ENCODE data around the gene KIF26B. TPM values are rescaled to one million over a fixed set of nuclear protein-coding genes. Genes with fewer than 3 reads are reported as not detected.

KIF26B gene
- total and polyA plus RNA-seq, 2 of the 4 experiments (the other 2 are of a cell fraction), result 0.53 to 0.54 TPM

DNA sequence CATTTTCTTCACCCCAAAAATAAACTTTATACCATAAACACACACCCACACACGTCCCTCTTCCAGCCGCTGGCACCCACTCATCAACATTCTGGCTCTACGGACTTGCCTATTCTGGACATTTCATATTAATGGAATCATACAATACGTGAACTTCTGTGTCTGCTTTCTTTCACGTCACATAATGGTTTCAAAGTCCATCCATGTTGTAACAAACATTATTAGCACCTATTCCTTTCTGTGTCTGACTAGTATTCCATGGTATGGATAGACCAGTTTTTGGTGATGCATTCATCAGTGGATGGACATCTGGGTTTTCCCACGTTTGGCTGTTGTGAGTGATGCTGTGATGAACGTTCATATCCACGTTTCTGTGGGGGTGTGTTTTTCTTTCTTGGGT is 323.2 kb downstream of the KIF26B start:
- no peak overlapping the region for H3K56ac ChIP-seq (ENCODE audit: extremely low read depth, insufficient read depth, low read length)
- intact Hi-C loops (cut with micrococcal nuclease) (no loop called here), dilution Hi-C loops (cut with HindIII; ENCODE audit: low sequenced_read_pairs, unreplicated experiment) (no loop called here), in situ Hi-C loops (cut with MboI; ENCODE audit: low sequenced_read_pairs) (no loop called here)
- H2BK15ac ChIP-seq (ENCODE audit: low read depth, low read length), result no peak overlapping the region
- ChIA-PET POLR2A (ENCODE audit: unreplicated experiment) (no interaction called here), CTCF (no interaction called here)
- H3K23ac ChIP-seq (ENCODE audit: low read depth, low read length), result no peak overlapping the region
- no peak overlapping the region for H2BK20ac ChIP-seq (ENCODE audit: low read depth, low read length)
- H3K9ac ChIP-seq (ENCODE audit: low read depth, low read length), result no peak overlapping the region
- no peaks in the 10 kb centered on the region for H3K4me1 ChIP-seq (ENCODE audit: control insufficient read depth, insufficient read depth, low read length)
- H2BK5ac ChIP-seq (ENCODE audit: low read depth, low read length, poor library complexity, severe bottlenecking), result no peak overlapping the region
- no peaks in the 10 kb centered on the region for H3K9me3 ChIP-seq (ENCODE audit: control insufficient read depth, insufficient read depth, low read length)
- no peaks in the 10 kb centered on the region for H3K79me1 ChIP-seq (ENCODE audit: low read depth in 1 of 2, low read length in 2 of 2)
- no peak overlapping the region for H3K4ac ChIP-seq (ENCODE audit: low read depth, low read length)
- no peak overlapping the region for H4K91ac ChIP-seq (ENCODE audit: insufficient read depth, low read depth, low read length)
- H3K14ac ChIP-seq (replicated peaks; ENCODE audit: low read depth, low read length), result no peak overlapping the region
- no peak overlapping the region for H2AK9ac ChIP-seq (replicated peaks; ENCODE audit: low read depth, low read length, poor library complexity)
- BruUV-seq (replicated peaks), result no TSS peak
- peaks cover 1% of the 10 kb centered on the region; the same call in 1 of the 2 replicates for H3K36me3 ChIP-seq (ENCODE audit: control insufficient read depth, insufficient read depth, low read length)
- ATAC-seq (ENCODE audit: low read depth) (no peak), DNase-seq (no peak)
- no peaks in the 10 kb centered on the region for H4K20me1 ChIP-seq (ENCODE audit: insufficient read depth, low read length)
- H3K27ac ChIP-seq (ENCODE audit: insufficient read depth, low read length), result no peak overlapping the region
- WGBS, 2 experiments (ENCODE audit: extremely low coverage in 2 of 2, insufficient read length in 1 of 2), result 68% methylated on average over 3 of the region's 8 CpGs; no CpG with 5 or more reads in 1 of the 2 experiments
- no peaks in the 10 kb centered on the region; the same call in 1 of the 2 replicates for H3K9me1 ChIP-seq (ENCODE audit: insufficient read depth, low read length)
- no peak overlapping the region for H2AFZ ChIP-seq (replicated peaks; ENCODE audit: low read length, poor library complexity)
- H3K4me2 ChIP-seq (ENCODE audit: low read depth, low read length), result no peak overlapping the region
- H3K27me3 ChIP-seq (ENCODE audit: control insufficient read depth, insufficient read depth, low read length), result no peaks in the 10 kb centered on the region
- no peak overlapping the region for H4K5ac ChIP-seq (ENCODE audit: low read depth, low read length)
- H3K18ac ChIP-seq (ENCODE audit: low read depth, low read length), result no peak overlapping the region
- no peak overlapping the region for H4K8ac ChIP-seq (ENCODE audit: low read depth in 2 of 2, low read length in 2 of 2)
- no peak for TF ChIP-seq SMC3 (IDR thresholded peaks at IDR 0.05; ENCODE audit: low read depth, low read length)
- no peak for TF ChIP-seq RFX5 (IDR thresholded peaks at IDR 0.05; ENCODE audit: low read depth, low read length)
- no peak for TF ChIP-seq CHD1 (IDR thresholded peaks at IDR 0.05; ENCODE audit: low read depth, low read length)
- no peak for TF ChIP-seq USF2 (IDR thresholded peaks at IDR 0.05; ENCODE audit: low read depth, low read length)
- TF ChIP-seq CTCF (conservative IDR thresholded peaks at IDR 0.05; ENCODE audit: low read depth, low read length), result no peak
- no peak for TF ChIP-seq BHLHE40 (IDR thresholded peaks at IDR 0.05; ENCODE audit: low read depth, low read length)
- TF ChIP-seq MAZ (IDR thresholded peaks at IDR 0.05; ENCODE audit: borderline replicate concordance, low read depth, low read length), result no peak
- TF ChIP-seq POLR2A (IDR thresholded peaks at IDR 0.05; ENCODE audit: low read depth, low read length), result no peak
- no peak overlapping the region for H3K4me3 ChIP-seq (ENCODE audit: insufficient read depth, low read depth, low read length)
- H2BK120ac ChIP-seq (ENCODE audit: low read depth, low read length), result no peak overlapping the region
- H2AK5ac ChIP-seq (ENCODE audit: low read depth, low read length), result no peak overlapping the region

All from IMR-90 (cell line).